HG02852 (cell line): ENCODE results near the gene KAT8.

Source experiments
- ATAC-seq: cut with Tn5 transposase; IDR thresholded peaks from one replicate; pipeline ENCODE4 v1.9.1; 2021; ENCODE audit warnings: mild to moderate bottlenecking, moderate library complexity; ENCODE audit not compliant: unreplicated experiment

Gene KAT8

GRCh38 chr16:31106509-31107464, 10.7 kb upstream of the KAT8 start:
- ATAC-seq, result no peak

GRCh38 chr16:31107465-31107867, 10.0 kb upstream of the KAT8 start:
- ATAC-seq, result peak; percentile 69

GRCh38 chr16:31108035-31108793, 9.2 kb upstream of the KAT8 start, which contains the start of gene BCKDK:
Gene BCKDK, plus strand, starts transcription at chr16:31108386. Its CDS starts 838 bp downstream, at chr16:31109224.
- ATAC-seq, result peak; percentile 86

GRCh38 chr16:31108794-31109558, 8.5 kb upstream of the KAT8 start:
- no peak for ATAC-seq

GRCh38 chr16:31109622-31110021, 7.8 kb upstream of the KAT8 start:
- no peak for ATAC-seq

GRCh38 chr16:31110106-31111034, 7.1 kb upstream of the KAT8 start:
- no peak for ATAC-seq

- no peak for ATAC-seq
Measured at GRCh38 chr16:31111881-31112466, 5.5 kb upstream of the KAT8 start.

- no peak for ATAC-seq
Measured at GRCh38 chr16:31112711-31113110, 4.8 kb upstream of the KAT8 start.

- no peak for ATAC-seq
Measured at GRCh38 chr16:31113121-31114120, 4.0 kb upstream of the KAT8 start.

GRCh38 chr16:31114468-31114867, 3.0 kb upstream of the KAT8 start:
- no peak for ATAC-seq

- no peak for ATAC-seq
Measured at GRCh38 chr16:31118223-31119155, 1.0 kb downstream of the KAT8 start.

- ATAC-seq, result no peak
Measured at GRCh38 chr16:31120129-31120528, 2.7 kb downstream of the KAT8 start.

GRCh38 chr16:31125844-31126243, 8.4 kb downstream of the KAT8 start:
- ATAC-seq, result no peak

- ATAC-seq, result no peak
Measured at GRCh38 chr16:31127182-31127581, 9.7 kb downstream of the KAT8 start.

- ATAC-seq, result no peak
Measured at GRCh38 chr16:31128711-31129567, 11.5 kb downstream of the KAT8 start.

- no peak for ATAC-seq
Measured at GRCh38 chr16:31129568-31130335, 12.3 kb downstream of the KAT8 start.
